Measurements from ENCODE around the gene IGFBP7.

The IGFBP7 gene

GRCh38 chr4:57158221-57158620, 48.0 kb upstream of the IGFBP7 start:
- no peak overlapping the region for H3K9ac ChIP-seq (ENCODE audit: low read length)
- no peak overlapping the region for H3K4me2 ChIP-seq (ENCODE audit: low read depth, low read length)
- H2AFZ ChIP-seq (ENCODE audit: low read length): no peak overlapping the region
- H3F3A ChIP-seq (ENCODE audit: insufficient read depth, low read length): peaks cover 7% of the 10 kb centered on the region; the same call in 1 of the 2 replicates
- no peaks in the 10 kb centered on the region for H3K36me3 ChIP-seq (replicated peaks; ENCODE audit: insufficient read depth, low read length)
- H3K9me3 ChIP-seq (replicated peaks; ENCODE audit: insufficient read depth, low read length): no peaks in the 10 kb centered on the region
- H3K79me2 ChIP-seq (ENCODE audit: low read length): no peaks in the 10 kb centered on the region
- H3K9me2 ChIP-seq (replicated peaks; ENCODE audit: insufficient read depth, low read length): no peaks in the 10 kb centered on the region
- peaks cover 31% of the 10 kb centered on the region for H3K4me1 ChIP-seq (ENCODE audit: low read length)
- no peak for DNase-seq
- no peak overlapping the region for H3K27ac ChIP-seq (ENCODE audit: low read length)
- H3K27me3 ChIP-seq (replicated peaks; ENCODE audit: insufficient read depth, low read length): no peaks in the 10 kb centered on the region
- H4K20me1 ChIP-seq (ENCODE audit: insufficient read depth, low read length): no peaks in the 10 kb centered on the region
- no peak overlapping the region for H3K4me3 ChIP-seq (ENCODE audit: low read length)
- no peak for TF ChIP-seq CTCF (IDR thresholded peaks at IDR 0.05; ENCODE audit: low read length)
- TF ChIP-seq EZH2 (optimal IDR thresholded peaks at IDR 0.05; ENCODE audit: low read depth, low read length): no peak
- no peak for TF ChIP-seq EZH2phosphoT487 (IDR thresholded peaks at IDR 0.05; ENCODE audit: low read length)

- no peak for TF ChIP-seq CTCF (IDR thresholded peaks at IDR 0.05; ENCODE audit: low read length)
- no peak for TF ChIP-seq EZH2 (optimal IDR thresholded peaks at IDR 0.05; ENCODE audit: low read depth, low read length)
- no peak for TF ChIP-seq EZH2phosphoT487 (IDR thresholded peaks at IDR 0.05; ENCODE audit: low read length)
- no peak for DNase-seq
- Histone ChIP-seq H3K9me3 (replicated peaks; ENCODE audit: insufficient read depth, low read length) (no peaks in the 10 kb centered on the region), H3F3A (ENCODE audit: insufficient read depth, low read length) (peaks cover 7% of the 10 kb centered on the region; the same call in 1 of the 2 replicates), H3K4me2 (ENCODE audit: low read depth, low read length) (no peak overlapping the region), H3K27ac (ENCODE audit: low read length) (no peak overlapping the region), H3K36me3 (replicated peaks; ENCODE audit: insufficient read depth, low read length) (no peaks in the 10 kb centered on the region), H3K27me3 (replicated peaks; ENCODE audit: insufficient read depth, low read length) (no peaks in the 10 kb centered on the region), H3K9me2 (replicated peaks; ENCODE audit: insufficient read depth, low read length) (no peaks in the 10 kb centered on the region), H4K20me1 (ENCODE audit: insufficient read depth, low read length) (no peaks in the 10 kb centered on the region), H3K4me1 (ENCODE audit: low read length) (peaks cover 28% of the 10 kb centered on the region), H2AFZ (ENCODE audit: low read length) (no peak overlapping the region), H3K4me3 (ENCODE audit: low read length) (no peak overlapping the region), H3K79me2 (ENCODE audit: low read length) (no peaks in the 10 kb centered on the region), H3K9ac (ENCODE audit: low read length) (no peak overlapping the region)
Measured at GRCh38 chr4:57157596-57158137, 47.5 kb upstream of the IGFBP7 start.

- no peak for TF ChIP-seq EZH2 (optimal IDR thresholded peaks at IDR 0.05; ENCODE audit: low read depth, low read length)
- TF ChIP-seq EZH2phosphoT487 (IDR thresholded peaks at IDR 0.05; ENCODE audit: low read length): no peak
- TF ChIP-seq CTCF (IDR thresholded peaks at IDR 0.05; ENCODE audit: low read length): no peak
- no peaks in the 10 kb centered on the region for H4K20me1 ChIP-seq (ENCODE audit: insufficient read depth, low read length)
- H3K4me3 ChIP-seq (ENCODE audit: low read length): no peak overlapping the region
- peaks cover 7% of the 10 kb centered on the region; the same call in 1 of the 2 replicates for H3F3A ChIP-seq (ENCODE audit: insufficient read depth, low read length)
- H3K4me1 ChIP-seq (ENCODE audit: low read length): peaks cover 28% of the 10 kb centered on the region
- H3K9me2 ChIP-seq (replicated peaks; ENCODE audit: insufficient read depth, low read length): no peaks in the 10 kb centered on the region
- DNase-seq: no peak
- no peak overlapping the region for H3K9ac ChIP-seq (ENCODE audit: low read length)
- no peak overlapping the region for H2AFZ ChIP-seq (ENCODE audit: low read length)
- no peaks in the 10 kb centered on the region for H3K36me3 ChIP-seq (replicated peaks; ENCODE audit: insufficient read depth, low read length)
- H3K9me3 ChIP-seq (replicated peaks; ENCODE audit: insufficient read depth, low read length): no peaks in the 10 kb centered on the region
- no peaks in the 10 kb centered on the region for H3K79me2 ChIP-seq (ENCODE audit: low read length)
- H3K27ac ChIP-seq (ENCODE audit: low read length): no peak overlapping the region
- no peak overlapping the region for H3K4me2 ChIP-seq (ENCODE audit: low read depth, low read length)
- no peaks in the 10 kb centered on the region for H3K27me3 ChIP-seq (replicated peaks; ENCODE audit: insufficient read depth, low read length)
Measured at GRCh38 chr4:57156242-57156990, 46.2 kb upstream of the IGFBP7 start.

Data from MM.1S (cell line).